NT2/D1 (cell line): ENCODE results near the gene NAV2.

Source experiments
- YY1 ChIP-seq: IDR thresholded peaks from 2 replicates; pipeline ENCODE4 v1.6.1; 2011; ENCODE audit not compliant: insufficient read length, insufficient read depth
- ZNF274 ChIP-seq: IDR thresholded peaks from 2 replicates; pipeline ENCODE4 v1.6.1; 2011; ENCODE audit warnings: mild to moderate bottlenecking, low read depth, low read length

- TF ChIP-seq YY1 (no peak), ZNF274 (no peak)
These were observed 76.6 kb downstream of the NAV2 start for GRCh38 chr11:19789245-19789644.
